ENCODE data around the gene ZNF792.
"Not testable (repeated sequence)": the region's sequence is repeated elsewhere in the genome, so short reads cannot be mapped to it uniquely, and the experiment has no call there.

ZNF792 gene

DNA sequence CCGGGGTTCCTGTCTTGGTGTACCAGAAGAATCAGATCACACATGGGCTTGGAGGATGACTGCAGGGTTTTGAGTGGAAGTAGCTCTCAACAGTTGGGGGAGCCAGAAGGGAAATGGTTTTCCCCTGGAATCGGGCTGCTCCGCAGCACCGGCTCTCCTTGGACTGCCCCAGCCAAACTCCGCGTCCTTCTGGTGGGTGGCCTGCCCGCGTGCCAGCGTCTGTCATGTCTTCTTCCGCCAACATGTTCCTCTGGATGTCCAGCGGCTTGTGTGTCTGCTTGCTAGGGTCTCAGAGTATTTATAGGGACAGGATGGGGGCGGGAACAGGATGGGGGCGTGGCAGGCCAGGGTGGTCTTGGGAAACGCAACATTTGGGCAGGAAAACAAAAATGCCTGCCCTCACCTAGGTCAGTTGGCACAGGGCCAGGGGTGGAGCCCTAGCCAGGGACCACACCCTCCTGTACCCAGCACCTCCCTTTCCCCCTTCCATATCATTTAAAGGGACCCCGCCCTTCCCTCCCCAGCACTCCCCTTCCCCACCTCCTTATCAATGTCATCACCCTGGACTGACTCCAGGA is 38.7 kb downstream of the ZNF792 start:
- DNase-seq (ENCODE audit: low read depth): no peak

DNA sequence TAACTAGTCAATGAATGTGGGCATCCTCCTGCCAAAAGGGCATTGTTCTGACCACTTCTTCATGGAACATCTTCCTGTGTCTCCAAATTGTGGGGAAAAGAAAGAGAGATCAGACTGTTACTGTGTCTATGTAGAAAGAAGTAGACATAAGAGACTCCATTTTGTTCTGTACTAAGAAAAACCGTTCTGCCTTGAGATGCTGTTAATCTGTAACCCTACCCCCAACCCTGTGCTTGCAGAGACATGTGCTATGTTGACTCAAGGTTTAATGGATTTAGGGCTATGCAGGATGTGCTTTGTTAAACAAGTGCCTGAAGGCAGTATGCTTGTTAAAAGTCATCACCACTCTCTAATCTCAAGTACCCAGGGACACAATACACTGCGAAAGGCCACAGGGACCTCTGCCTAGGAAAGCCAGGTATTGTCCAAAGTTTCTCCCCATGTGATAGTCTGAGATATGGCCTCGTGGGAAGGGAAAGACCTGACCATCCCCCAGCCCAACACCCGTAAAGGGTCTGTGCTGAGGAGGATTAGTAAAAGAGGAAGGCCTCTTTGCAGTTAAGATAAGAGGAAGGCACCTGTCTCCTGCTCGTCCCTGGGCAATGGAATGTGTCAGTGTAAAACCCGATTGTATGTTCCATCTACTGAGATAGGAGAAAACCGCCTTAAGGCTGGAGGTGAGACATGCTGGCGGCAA is 43.8 kb downstream of the ZNF792 start:
- DNase-seq (ENCODE audit: low read depth): not testable (repeated sequence)

DNA sequence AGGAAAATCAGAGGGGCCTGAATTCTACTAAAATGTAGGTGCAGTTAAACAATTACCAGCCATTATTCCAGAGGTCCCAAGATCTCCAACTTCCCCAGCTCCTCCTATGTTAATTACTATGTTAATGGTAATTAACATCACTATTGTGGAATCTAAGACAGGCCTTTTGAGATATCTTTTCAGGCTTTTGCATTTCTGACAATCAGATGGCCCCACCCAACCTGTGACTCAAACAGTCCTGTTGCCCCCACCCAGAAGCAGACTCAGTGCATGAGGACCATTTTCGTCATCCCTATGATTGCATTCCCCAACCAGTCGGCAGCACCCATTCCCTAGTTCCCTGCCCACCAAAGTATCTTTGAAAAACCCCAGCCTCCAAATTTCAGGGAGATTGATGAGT is 45.8 kb downstream of the ZNF792 start:
- DNase-seq (ENCODE audit: low read depth): no peak

DNA sequence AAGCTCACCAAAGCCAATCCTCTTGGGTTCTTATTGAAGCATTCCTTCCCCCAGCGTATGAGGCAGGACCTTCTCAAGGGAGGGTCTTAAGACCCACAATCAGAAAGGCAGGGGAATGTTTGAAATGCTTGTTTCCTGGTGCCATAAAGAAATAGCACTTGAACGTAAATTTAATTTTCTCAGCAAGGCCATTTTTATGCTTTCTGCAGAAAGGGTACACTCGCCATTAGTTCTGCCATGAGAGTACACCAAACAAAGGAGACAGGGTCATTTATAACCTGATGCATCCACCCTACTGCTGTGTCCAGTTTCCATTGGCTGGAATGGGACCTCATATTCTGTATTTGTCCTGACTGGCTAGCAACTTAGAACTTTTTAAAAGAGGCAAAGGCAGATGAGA is 46.9 kb downstream of the ZNF792 start:
- DNase-seq (ENCODE audit: low read depth): not testable (repeated sequence)

DNA sequence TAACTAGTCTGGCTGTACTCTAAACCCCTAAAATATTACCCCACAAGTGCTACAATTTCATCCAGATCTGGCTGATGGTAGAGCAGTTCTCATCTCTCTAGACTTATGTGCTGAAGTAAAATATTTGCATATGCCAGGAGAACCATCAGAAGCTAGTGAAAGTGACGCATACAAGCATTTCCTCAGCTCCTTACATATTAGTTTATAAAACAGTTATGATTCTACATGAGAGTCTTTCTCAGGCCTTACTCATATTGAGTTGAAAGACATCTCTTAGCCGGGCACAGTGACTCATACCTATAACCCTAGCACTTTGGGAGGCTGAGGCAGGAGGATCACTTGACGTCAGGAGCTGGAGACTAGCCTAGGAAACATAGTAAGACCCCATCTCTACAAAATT is 53.3 kb downstream of the ZNF792 start:
- DNase-seq (ENCODE audit: low read depth): no peak
